ENCODE measurements around the gene CCNY.
"Not testable (repeated sequence)": the region's sequence is repeated elsewhere in the genome, so short reads cannot be mapped to it uniquely, and the experiment has no call there.

Gene CCNY

GRCh38 chr10:35336084-35336831, at the start of gene CCNY:
Gene CCNY (plus strand): TSS chr10:35336509. CDS start chr10:35337054, 545 bp downstream.
- DNase-seq, result peak; percentile 88

- DNase-seq, result no peak
These were observed 47.1 kb upstream of the CCNY start for GRCh38 chr10:35289198-35289597.

GRCh38 chr10:35294506-35294905, 41.8 kb upstream of the CCNY start:
- no peak for DNase-seq

GRCh38 chr10:35299016-35299415, 37.3 kb upstream of the CCNY start:
- DNase-seq, result no peak

GRCh38 chr10:35300063-35300699, 36.1 kb upstream of the CCNY start:
- no peak for DNase-seq

GRCh38 chr10:35304649-35305048, 31.7 kb upstream of the CCNY start:
- no peak for DNase-seq

GRCh38 chr10:35306852-35307251, 29.5 kb upstream of the CCNY start:
- no peak for DNase-seq

GRCh38 chr10:35307297-35307696, 29.0 kb upstream of the CCNY start:
- DNase-seq, result no peak

- no peak for DNase-seq
These were observed 27.5 kb upstream of the CCNY start for GRCh38 chr10:35308809-35309208.

- DNase-seq, result not testable (repeated sequence)
These were observed 22.2 kb upstream of the CCNY start for GRCh38 chr10:35314142-35314541.

GRCh38 chr10:35315235-35315634, 21.1 kb upstream of the CCNY start:
- not testable (repeated sequence) for DNase-seq

GRCh38 chr10:35316218-35316967, 19.9 kb upstream of the CCNY start:
- DNase-seq, result no peak

- no peak for DNase-seq
These were observed 17.8 kb upstream of the CCNY start for GRCh38 chr10:35318551-35318950.

- DNase-seq, result no peak
These were observed 16.0 kb upstream of the CCNY start for GRCh38 chr10:35320341-35320740.

GRCh38 chr10:35322636-35323035, 13.7 kb upstream of the CCNY start:
- no peak for DNase-seq

GRCh38 chr10:35324196-35324595, 12.1 kb upstream of the CCNY start:
- no peak for DNase-seq

GRCh38 chr10:35326466-35327235, 9.7 kb upstream of the CCNY start:
- DNase-seq, result no peak

GRCh38 chr10:35327790-35328403, 8.4 kb upstream of the CCNY start:
- no peak for DNase-seq

- DNase-seq, result no peak
These were observed 7.8 kb upstream of the CCNY start for GRCh38 chr10:35328404-35329037.

GRCh38 chr10:35329520-35329919, 6.8 kb upstream of the CCNY start:
- DNase-seq, result no peak

- DNase-seq, result no peak
These were observed 4.2 kb upstream of the CCNY start for GRCh38 chr10:35331894-35332640.
